HEK293 (cell line): Measurements from ENCODE around the gene ZCCHC8.

Source experiments
- SCRT1 ChIP-seq: fragments of 450-650 bp; formaldehyde crosslinking; IDR thresholded peaks from 2 replicates; pipeline ENCODE4 v1.5.1; 2016; ENCODE audit warnings: missing biosample characterization, missing genetic modification characterization, borderline replicate concordance
- SP7 ChIP-seq: fragments of 450-650 bp; formaldehyde crosslinking; IDR thresholded peaks from 2 replicates; pipeline ENCODE4 v1.5.1; 2016; ENCODE audit warnings: missing biosample characterization, missing genetic modification characterization
- TCF7L2 ChIP-seq: IDR thresholded peaks from 2 replicates; pipeline ENCODE4 v1.6.1; 2011; ENCODE audit warnings: low read depth, mild to moderate bottlenecking, inconsistent platforms, low read length, moderate library complexity, borderline replicate concordance
- ZBTB20 ChIP-seq: fragments of 450-650 bp; formaldehyde crosslinking; IDR thresholded peaks from 2 replicates; pipeline ENCODE4 v1.5.1; 2016; ENCODE audit warnings: missing biosample characterization, missing genetic modification characterization
- ZEB2 ChIP-seq: fragments of 450-650 bp; formaldehyde crosslinking; IDR thresholded peaks from 2 replicates; pipeline ENCODE4 v1.5.1; 2016; ENCODE audit warnings: missing biosample characterization, missing genetic modification characterization

The ZCCHC8 gene

DNA sequence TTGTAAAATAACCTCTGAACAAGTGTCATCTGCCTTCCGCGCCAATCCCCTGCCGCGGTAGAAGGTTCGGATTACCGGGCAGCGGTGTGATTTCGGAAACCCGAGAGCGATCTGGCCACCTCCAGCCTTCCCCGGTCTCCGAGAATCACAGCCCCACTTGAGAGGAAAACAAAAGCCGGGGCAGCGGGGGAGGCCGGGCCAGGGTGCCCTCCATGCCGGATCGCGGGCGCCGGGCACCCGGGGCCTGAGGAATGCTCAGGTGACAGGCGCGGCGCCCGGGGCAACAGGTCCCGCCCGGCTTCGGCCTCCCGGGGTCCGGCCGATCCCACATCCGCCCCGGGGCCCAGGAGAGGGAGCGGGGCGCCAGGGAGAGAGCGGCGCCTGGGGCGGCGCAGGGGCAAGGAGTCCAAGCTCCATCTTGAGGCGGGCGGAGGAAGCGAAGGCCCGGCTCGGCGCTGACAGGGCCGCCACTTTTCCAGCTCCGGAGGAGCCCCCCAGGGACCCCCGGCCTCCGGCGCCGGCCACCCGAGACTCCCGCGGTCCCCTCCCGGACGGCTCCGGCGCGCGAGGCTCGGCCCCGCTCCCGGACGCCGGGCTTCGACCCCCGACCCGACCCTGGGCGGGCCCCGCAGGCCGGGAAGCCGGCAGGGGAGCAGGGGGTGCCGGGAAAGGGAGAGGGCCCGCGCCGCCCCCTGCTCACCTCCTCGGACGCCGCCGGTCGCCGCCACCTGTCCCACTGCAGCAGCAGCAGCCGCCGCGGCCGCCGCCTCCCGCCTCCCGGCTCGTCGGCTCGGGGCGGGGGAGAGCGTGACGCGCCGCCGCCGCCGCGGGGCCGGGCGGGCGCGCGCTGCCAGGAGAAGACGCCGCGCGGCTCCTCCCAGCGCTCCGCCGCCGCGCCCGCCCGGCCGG is 78.7 kb downstream of the ZCCHC8 start, which contains the start of gene CLIP1 (continued):
- TF ChIP-seq ZEB2: peak; percentile 44
- no peak for TF ChIP-seq TCF7L2
- peak; percentile 29; the same call in 1 of the 2 replicates for TF ChIP-seq SCRT1 (tag by site-specific recombination)
- peak; percentile 25; the same call in 1 of the 2 replicates for TF ChIP-seq SP7 (tag by site-specific recombination)
- peak; percentile 96 for TF ChIP-seq ZBTB20 (tag by site-specific recombination)
